Neuronal stem cell (in vitro differentiated cells): Measurements from ENCODE around the gene IL15RA.
"Not testable (repeated sequence)": the region's sequence is repeated elsewhere in the genome, so short reads cannot be mapped to it uniquely, and the experiment has no call there.

Experiments used
- DNase-seq: peaks from one replicate; pipeline ENCODE4 v3.0.0-alpha.2; 2013; ENCODE audit warnings: low spot score
- H2AFZ ChIP-seq: one replicate; pipeline ENCODE4 v1.6.1; 2013; ENCODE audit warnings: mild to moderate bottlenecking, low read length, inconsistent platforms
- H2AK5ac ChIP-seq: 2 replicates; pipeline ENCODE4 v1.6.1; 2013; ENCODE audit warnings: low read depth, mild to moderate bottlenecking, inconsistent platforms, low read length, moderate library complexity, mixed read lengths
- H2BK120ac ChIP-seq: 2 replicates; pipeline ENCODE4 v1.6.1; 2013; ENCODE audit warnings: low read depth, mild to moderate bottlenecking, inconsistent platforms, low read length, moderate library complexity, mixed read lengths
- H2BK12ac ChIP-seq: one replicate; pipeline ENCODE4 v1.6.1; 2013; ENCODE audit warnings: low read length, inconsistent platforms
- H2BK15ac ChIP-seq: 2 replicates; pipeline ENCODE4 v1.6.1; 2013; ENCODE audit warnings: mild to moderate bottlenecking, low read length, inconsistent platforms, mixed read lengths
- H2BK5ac ChIP-seq: one replicate; pipeline ENCODE4 v1.6.1; 2013; ENCODE audit warnings: inconsistent platforms, mild to moderate bottlenecking, low read length, moderate library complexity
- H3K14ac ChIP-seq: one replicate; pipeline ENCODE4 v1.6.1; 2013; ENCODE audit warnings: low read length, inconsistent platforms
- H3K18ac ChIP-seq: 2 replicates; pipeline ENCODE4 v1.6.1; 2013; ENCODE audit warnings: low read length, inconsistent platforms
- H3K23ac ChIP-seq: 2 replicates; pipeline ENCODE4 v1.6.1; 2013; ENCODE audit warnings: low read depth, mild to moderate bottlenecking, mixed read lengths, low read length, inconsistent platforms; ENCODE audit not compliant: poor library complexity
- H3K27ac ChIP-seq: replicated peaks from 3 replicates; pipeline ENCODE4 v1.5.1; 2013; ENCODE audit warnings: low read length, inconsistent platforms
- H3K27me3 ChIP-seq, 3 experiments: 2 replicates each; pipeline ENCODE4 v1.6.1; 2013; ENCODE audit warnings: low read length in 3 of 3, mild to moderate bottlenecking in 2 of 3, inconsistent platforms in 1 of 3, low read depth in 1 of 3, mixed read lengths in 1 of 3, moderate library complexity in 1 of 3; ENCODE audit not compliant: control insufficient read depth in 3 of 3, insufficient read depth in 3 of 3
- H3K36me3 ChIP-seq, 2 donors: replicated peaks in 1 of 2; 2 replicates each; pipeline ENCODE4 v1.6.1; 2013; ENCODE audit warnings: low read length in 2 of 2; ENCODE audit not compliant: control insufficient read depth in 2 of 2, insufficient read depth in 2 of 2
- H3K4ac ChIP-seq: 2 replicates; pipeline ENCODE4 v1.6.1; 2013; ENCODE audit warnings: inconsistent platforms, mild to moderate bottlenecking, low read length, moderate library complexity
- H3K4me1 ChIP-seq, 2 donors: 1 replicate in 1 of 2; 2 replicates in 1 of 2; pipeline ENCODE4 v1.6.1; 2013; ENCODE audit warnings: low read length in 2 of 2, low read depth in 1 of 2; ENCODE audit not compliant: control insufficient read depth in 2 of 2, insufficient read depth in 1 of 2
- H3K4me2 ChIP-seq: one replicate; pipeline ENCODE4 v1.6.1; 2013; ENCODE audit warnings: mild to moderate bottlenecking, low read length, inconsistent platforms; ENCODE audit not compliant: insufficient read depth, poor library complexity, severe bottlenecking
- H3K4me3 ChIP-seq, 2 donors: 2 replicates each; pipeline ENCODE4 v1.5.1; 2013; ENCODE audit warnings: low read length in 2 of 2, mild to moderate bottlenecking in 2 of 2, inconsistent platforms in 1 of 2, moderate library complexity in 1 of 2
- H3K79me1 ChIP-seq: one replicate; pipeline ENCODE4 v1.6.1; 2013; ENCODE audit warnings: low read depth, mild to moderate bottlenecking, inconsistent platforms, low read length, moderate library complexity
- H3K9ac ChIP-seq: one replicate; pipeline ENCODE4 v1.6.1; 2013; ENCODE audit warnings: mild to moderate bottlenecking, low read depth, low read length, inconsistent platforms; ENCODE audit not compliant: poor library complexity
- H3K9me3 ChIP-seq, 2 donors: replicated peaks in 1 of 2; 2 replicates each; pipeline versions ENCODE3 to v1.6.1; 2013; ENCODE audit warnings: low read length in 2 of 2, mild to moderate bottlenecking in 2 of 2, inconsistent platforms in 1 of 2, low read depth in 1 of 2, mixed read lengths in 1 of 2, moderate library complexity in 1 of 2; ENCODE audit not compliant: control insufficient read depth in 2 of 2, insufficient read depth in 1 of 2
- H4K8ac ChIP-seq: one replicate; pipeline ENCODE4 v1.6.1; 2013; ENCODE audit warnings: low read depth, mild to moderate bottlenecking, inconsistent platforms, low read length, moderate library complexity
- H4K91ac ChIP-seq: one replicate; pipeline ENCODE4 v1.6.1; 2013; ENCODE audit warnings: low read length, low read depth, mild to moderate bottlenecking, inconsistent platforms; ENCODE audit not compliant: poor library complexity
- whole genome bisulfite sequencing, 2 donors: extraction: QIAGEN DNeasy Blood & Tissue Kit; methylation state at CpG; one replicate each; pipeline ENCODE4 v1.1.7; 2013; ENCODE audit warnings: missing lambda C conversion rate in 2 of 2, mixed read lengths in 1 of 2; ENCODE audit not compliant: insufficient read length in 2 of 2, insufficient replicate concordance in 1 of 2; ENCODE audit errors: extremely low coverage in 2 of 2; 5-methylcytosine and 5-hydroxymethylcytosine counted together

Gene IL15RA

GRCh38 chr10:5911670-5912069, 65.7 kb downstream of the IL15RA start:
- H3K4ac ChIP-seq = no peak overlapping the region
- no peak overlapping the region for H4K91ac ChIP-seq
- H3K79me1 ChIP-seq = peaks cover 3% of the 10 kb centered on the region
- no peak overlapping the region for H2AK5ac ChIP-seq
- no peaks in the 10 kb centered on the region for H3K4me1 ChIP-seq
- no peak overlapping the region for H3K4me2 ChIP-seq
- H3K14ac ChIP-seq = no peak overlapping the region
- no peak overlapping the region for H4K8ac ChIP-seq
- no peak overlapping the region for H3K18ac ChIP-seq
- peaks cover 47 to 91% of the 10 kb centered on the region in 2 donors for H3K36me3 ChIP-seq
- H3K9ac ChIP-seq = no peak overlapping the region
- no peak for DNase-seq
- no peak overlapping the region for H2BK12ac ChIP-seq
- no peak overlapping the region for H2AFZ ChIP-seq
- no peak overlapping the region for H2BK120ac ChIP-seq
- no peak overlapping the region for H3K23ac ChIP-seq
- no CpG with 5 or more reads among the region's 4 CpGs for WGBS, 2 donors
- no peaks in the 10 kb centered on the region for H3K9me3 ChIP-seq
- no peak overlapping the region for H3K4me3 ChIP-seq
- H3K27ac ChIP-seq = no peak overlapping the region
- peaks cover 0 to 2% (median 0%) of the 10 kb centered on the region in 3 experiments for H3K27me3 ChIP-seq
- H2BK5ac ChIP-seq = no peak overlapping the region
- no peak overlapping the region for H2BK15ac ChIP-seq

- Histone ChIP-seq H2AK5ac (no peak overlapping the region), H3K9me3 (no peaks in the 10 kb centered on the region), H3K4me1 (no peaks in the 10 kb centered on the region), H4K8ac (no peak overlapping the region), H2AFZ (no peak overlapping the region), H2BK120ac (no peak overlapping the region), H3K14ac (no peak overlapping the region), H4K91ac (no peak overlapping the region), H3K23ac (peak overlapping the region; percentile 39), H2BK15ac (no peak overlapping the region), H2BK5ac (no peak overlapping the region), H3K27me3 (peaks cover 0 to 2% (median 0%) of the 10 kb centered on the region in 3 experiments), H3K4me3 (no peak overlapping the region), H3K9ac (peak overlapping the region; percentile 25), H3K27ac (no peak overlapping the region), H3K36me3 (peaks cover 50 to 91% of the 10 kb centered on the region in 2 donors), H3K4ac (no peak overlapping the region), H2BK12ac (no peak overlapping the region), H3K79me1 (peaks cover 3% of the 10 kb centered on the region), H3K4me2 (no peak overlapping the region), H3K18ac (no peak overlapping the region)
- WGBS, 2 donors = no CpG with 5 or more reads among the region's 18 CpGs
- no peak for DNase-seq
These were observed 66.8 kb downstream of the IL15RA start for GRCh38 chr10:5910323-5911100.

GRCh38 chr10:5908676-5909075, 68.7 kb downstream of the IL15RA start:
- H2AFZ ChIP-seq, H3K14ac ChIP-seq, H3K9me3 ChIP-seq, H3K79me1 ChIP-seq, H3K4me2 ChIP-seq, H3K9ac ChIP-seq, H3K27me3 ChIP-seq, H4K91ac ChIP-seq, DNase-seq, H2AK5ac ChIP-seq, H3K4me1 ChIP-seq, H3K4me3 ChIP-seq, H2BK12ac ChIP-seq, H3K23ac ChIP-seq, H4K8ac ChIP-seq, H3K27ac ChIP-seq, H2BK5ac ChIP-seq, H2BK15ac ChIP-seq, H3K4ac ChIP-seq, H2BK120ac ChIP-seq, H3K18ac ChIP-seq: not testable (repeated sequence)
- peaks cover 34 to 79% of the 10 kb centered on the region in 2 donors for H3K36me3 ChIP-seq
- WGBS, 2 donors = no CpG with 5 or more reads among the region's 7 CpGs

GRCh38 chr10:5906651-5907050, 70.7 kb downstream of the IL15RA start:
- WGBS, 2 donors = no CpG with 5 or more reads among the region's 5 CpGs
- no peak overlapping the region for H2BK15ac ChIP-seq
- H2AFZ ChIP-seq = no peak overlapping the region
- H3K4ac ChIP-seq = no peak overlapping the region
- H2AK5ac ChIP-seq = no peak overlapping the region
- H2BK12ac ChIP-seq = no peak overlapping the region
- H3K4me3 ChIP-seq = no peak overlapping the region
- no peaks in the 10 kb centered on the region for H3K27me3 ChIP-seq
- no peaks in the 10 kb centered on the region for H3K9me3 ChIP-seq
- no peak overlapping the region for H4K91ac ChIP-seq
- H3K36me3 ChIP-seq = peaks cover 28 to 70% of the 10 kb centered on the region in 2 donors
- H3K18ac ChIP-seq = no peak overlapping the region
- H3K4me2 ChIP-seq = no peak overlapping the region
- no peak for DNase-seq
- no peak overlapping the region for H3K14ac ChIP-seq
- peaks cover 3% of the 10 kb centered on the region for H3K79me1 ChIP-seq
- H3K27ac ChIP-seq = no peak overlapping the region
- H3K9ac ChIP-seq = no peak overlapping the region
- no peak overlapping the region for H2BK5ac ChIP-seq
- H2BK120ac ChIP-seq = no peak overlapping the region
- no peak overlapping the region for H4K8ac ChIP-seq
- H3K23ac ChIP-seq = no peak overlapping the region
- H3K4me1 ChIP-seq = no peaks in the 10 kb centered on the region
